ENCODE results near the gene SAE1. TPM values are rescaled to one million over a fixed set of nuclear protein-coding genes. Genes with fewer than 3 reads are reported as not detected.
A peak's percentile ranks its signal among the peaks of the same experiment; 100 is the strongest.

The SAE1 gene
- total RNA-seq, 1 experiment from 2014 or later, result 174 TPM

GRCh38 chr19:47129579-47129978 lies 1.1 kb upstream of the SAE1 start:
- no peak for TF ChIP-seq CTCF (IDR thresholded peaks at IDR 0.05; ENCODE audit: unreplicated experiment)
- intact Hi-C loops (cut with micrococcal nuclease; ENCODE audit: unreplicated experiment), result no loop called here
- no peak for DNase-seq
- H3K9me3 Mint-ChIP-seq (ENCODE audit: low read depth, unreplicated experiment), result peaks cover 3% of the 10 kb centered on the region
- H3K36me3 Mint-ChIP-seq (ENCODE audit: insufficient read depth, unreplicated experiment), result peaks cover 45% of the 10 kb centered on the region
- no peaks in the 10 kb centered on the region for H3K27me3 Mint-ChIP-seq (ENCODE audit: unreplicated experiment)
- no peak overlapping the region for H3K27ac Mint-ChIP-seq (ENCODE audit: unreplicated experiment)
- H3K4me1 Mint-ChIP-seq (ENCODE audit: low read depth, unreplicated experiment), result peaks cover 35% of the 10 kb centered on the region
- H3K4me3 Mint-ChIP-seq (ENCODE audit: low read depth, unreplicated experiment), result no peak overlapping the region
- CTCF ChIA-PET, result interaction anchor here (0.5 kb wide), 1 partner anchor 219 kb away, joined by 3 read pairs; the partner anchor contains the start of gene DHX34
- BruUV-seq (replicated peaks), result no TSS peak

DNA sequence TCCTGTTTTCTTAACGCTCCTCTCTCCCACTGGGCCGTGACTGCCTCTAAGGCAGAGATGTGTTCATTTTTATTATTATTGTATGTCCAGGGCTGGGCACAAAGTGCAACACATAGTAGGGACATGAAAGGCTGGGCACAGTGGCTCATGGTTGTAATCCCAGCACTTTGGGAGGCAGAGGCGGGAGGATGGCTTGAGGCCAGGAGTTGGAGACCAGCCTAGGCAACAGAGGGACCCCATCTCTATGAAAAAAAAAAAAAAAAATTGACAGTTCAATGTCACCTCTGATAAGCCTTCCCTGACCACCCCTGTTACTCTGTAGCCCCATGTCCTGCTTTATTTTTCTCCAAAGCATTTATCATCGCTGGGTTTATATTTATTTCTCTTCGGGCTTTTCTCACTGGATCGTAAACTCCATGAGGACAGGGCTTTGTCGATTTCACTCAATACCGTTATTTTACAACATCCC lies 481 bp upstream of the SAE1 start:
- Mint-ChIP-seq H3K27ac (ENCODE audit: unreplicated experiment) (peak overlapping the region; percentile 85), H3K36me3 (ENCODE audit: insufficient read depth, unreplicated experiment) (peaks cover 48% of the 10 kb centered on the region), H3K9me3 (ENCODE audit: low read depth, unreplicated experiment) (peaks cover 3% of the 10 kb centered on the region), H3K4me1 (ENCODE audit: low read depth, unreplicated experiment) (peaks cover 35% of the 10 kb centered on the region), H3K27me3 (ENCODE audit: unreplicated experiment) (no peaks in the 10 kb centered on the region), H3K4me3 (ENCODE audit: low read depth, unreplicated experiment) (peak overlapping the region; percentile 95)
- BruUV-seq (replicated peaks), result no TSS peak
- CTCF ChIA-PET, result interaction anchor here (0.5 to 2.4 kb wide), 3 partner anchors 17 to 219 kb away, joined by 3 to 7 read pairs (median 5); partner anchors contain the start of genes DHX34 and ZC3H4
- no peak for DNase-seq
- no peak for TF ChIP-seq CTCF (IDR thresholded peaks at IDR 0.05; ENCODE audit: unreplicated experiment)
- intact Hi-C loops (cut with micrococcal nuclease; ENCODE audit: unreplicated experiment), result no loop called here

- peak overlapping the region; percentile 85 for H3K27ac Mint-ChIP-seq (ENCODE audit: unreplicated experiment)
- DNase-seq, result peak; percentile 48
- no peaks in the 10 kb centered on the region for H3K27me3 Mint-ChIP-seq (ENCODE audit: unreplicated experiment)
- intact Hi-C loops (cut with micrococcal nuclease; ENCODE audit: unreplicated experiment), result no loop called here
- peaks cover 47% of the 10 kb centered on the region for H3K4me1 Mint-ChIP-seq (ENCODE audit: low read depth, unreplicated experiment)
- TF ChIP-seq CTCF (IDR thresholded peaks at IDR 0.05; ENCODE audit: unreplicated experiment), result no peak
- CTCF ChIA-PET, result interaction anchor here (0.6 to 2.5 kb wide), 10 partner anchors 9 to 1620 kb away, joined by 3 to 21 read pairs (median 3); partner anchors contain the start of gene ZC3H4
- H3K4me3 Mint-ChIP-seq (ENCODE audit: low read depth, unreplicated experiment), result peak overlapping the region; percentile 95
- BruUV-seq (replicated peaks), result no TSS peak
- H3K36me3 Mint-ChIP-seq (ENCODE audit: insufficient read depth, unreplicated experiment), result peaks cover 61% of the 10 kb centered on the region
- peaks cover 3% of the 10 kb centered on the region for H3K9me3 Mint-ChIP-seq (ENCODE audit: low read depth, unreplicated experiment)
Observed at GRCh38 chr19:47132194-47132852, 1.7 kb downstream of the SAE1 start.

DNA sequence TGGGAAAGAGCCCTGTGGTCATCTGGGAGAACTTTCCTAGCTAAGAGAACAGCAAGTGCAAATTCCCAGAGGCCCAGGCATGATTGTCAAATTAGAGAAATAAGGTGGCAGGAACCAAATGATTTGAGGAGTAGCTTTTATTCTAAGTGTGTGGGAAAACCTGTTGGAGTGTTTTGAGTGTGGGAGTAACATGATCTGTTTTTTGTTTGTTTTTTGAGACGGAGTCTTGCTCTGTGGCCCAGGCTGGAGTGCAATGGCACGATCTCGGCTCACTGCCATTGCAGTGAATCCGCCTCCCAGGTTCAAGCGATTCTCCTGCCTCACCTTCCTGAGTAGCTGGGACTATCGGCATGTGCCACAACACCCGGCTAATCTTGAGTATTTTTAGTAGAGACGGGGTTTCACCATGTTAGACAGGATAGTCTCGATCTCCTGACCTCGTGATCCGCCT lies 2.4 kb downstream of the SAE1 start:
- no peak for TF ChIP-seq CTCF (IDR thresholded peaks at IDR 0.05; ENCODE audit: unreplicated experiment)
- Mint-ChIP-seq H3K36me3 (ENCODE audit: insufficient read depth, unreplicated experiment) (peaks cover 61% of the 10 kb centered on the region), H3K27me3 (ENCODE audit: unreplicated experiment) (no peaks in the 10 kb centered on the region), H3K9me3 (ENCODE audit: low read depth, unreplicated experiment) (peaks cover 3% of the 10 kb centered on the region), H3K4me3 (ENCODE audit: low read depth, unreplicated experiment) (peak overlapping the region; percentile 95), H3K27ac (ENCODE audit: unreplicated experiment) (peak overlapping the region; percentile 85), H3K4me1 (ENCODE audit: low read depth, unreplicated experiment) (peaks cover 47% of the 10 kb centered on the region)
- intact Hi-C loops (cut with micrococcal nuclease; ENCODE audit: unreplicated experiment), result no loop called here
- CTCF ChIA-PET, result interaction anchor here (0.6 to 2.5 kb wide), 6 partner anchors 9 to 415 kb away, joined by 3 to 21 read pairs (median 3); no protein-coding TSS in a partner anchor
- DNase-seq, result no peak
- TSS peak; percentile 26 for BruUV-seq (replicated peaks)

Data from Calu3 (cell line).